Hypothalamus (tissue), 51 donors: Measurements from ENCODE around the gene MPP4.

Experiments
- DNase-seq, 51 donors: peaks; one replicate each; lab custom pipeline; 2025; lab: John Stamatoyannopoulos, UW

The MPP4 gene, protein sequence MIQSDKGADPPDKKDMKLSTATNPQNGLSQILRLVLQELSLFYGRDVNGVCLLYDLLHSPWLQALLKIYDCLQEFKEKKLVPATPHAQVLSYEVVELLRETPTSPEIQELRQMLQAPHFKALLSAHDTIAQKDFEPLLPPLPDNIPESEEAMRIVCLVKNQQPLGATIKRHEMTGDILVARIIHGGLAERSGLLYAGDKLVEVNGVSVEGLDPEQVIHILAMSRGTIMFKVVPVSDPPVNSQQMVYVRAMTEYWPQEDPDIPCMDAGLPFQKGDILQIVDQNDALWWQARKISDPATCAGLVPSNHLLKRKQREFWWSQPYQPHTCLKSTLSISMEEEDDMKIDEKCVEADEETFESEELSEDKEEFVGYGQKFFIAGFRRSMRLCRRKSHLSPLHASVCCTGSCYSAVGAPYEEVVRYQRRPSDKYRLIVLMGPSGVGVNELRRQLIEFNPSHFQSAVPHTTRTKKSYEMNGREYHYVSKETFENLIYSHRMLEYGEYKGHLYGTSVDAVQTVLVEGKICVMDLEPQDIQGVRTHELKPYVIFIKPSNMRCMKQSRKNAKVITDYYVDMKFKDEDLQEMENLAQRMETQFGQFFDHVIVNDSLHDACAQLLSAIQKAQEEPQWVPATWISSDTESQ

DNA sequence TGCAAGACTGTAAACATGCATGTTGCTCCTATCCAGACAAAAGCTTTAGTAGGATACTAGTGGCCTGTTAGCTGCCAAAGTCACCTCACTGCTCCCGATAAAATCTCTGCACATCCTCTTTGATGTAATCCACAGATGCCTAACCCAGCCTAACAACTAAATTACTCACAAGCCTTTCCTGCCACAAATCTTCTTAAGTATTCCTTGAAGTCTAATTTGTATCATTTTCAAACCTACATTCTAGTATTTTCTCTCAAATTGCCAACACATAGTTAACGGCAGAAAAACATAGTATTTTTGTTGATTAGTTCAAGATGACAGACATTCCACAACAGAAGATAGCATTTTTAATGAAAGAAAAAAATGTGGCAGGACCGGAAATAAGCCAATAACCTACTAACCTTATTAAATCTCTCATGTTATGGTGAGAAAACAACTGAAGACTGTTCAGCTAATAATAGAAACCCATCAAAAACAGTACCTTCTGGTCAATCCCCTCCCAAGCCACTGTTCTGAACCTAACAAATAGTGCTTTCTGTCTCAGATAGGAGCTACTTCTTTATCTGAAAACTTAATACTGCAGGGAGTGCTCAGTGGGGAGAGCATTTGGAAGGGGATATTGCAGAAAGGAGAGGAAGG lies at the start of gene MPP4:
Gene MPP4, minus strand, starts transcription at position 57 of the 639 bp plus-strand sequence. CDS start 4,690 bp downstream, outside the sequence.
- no peak for DNase-seq

DNA sequence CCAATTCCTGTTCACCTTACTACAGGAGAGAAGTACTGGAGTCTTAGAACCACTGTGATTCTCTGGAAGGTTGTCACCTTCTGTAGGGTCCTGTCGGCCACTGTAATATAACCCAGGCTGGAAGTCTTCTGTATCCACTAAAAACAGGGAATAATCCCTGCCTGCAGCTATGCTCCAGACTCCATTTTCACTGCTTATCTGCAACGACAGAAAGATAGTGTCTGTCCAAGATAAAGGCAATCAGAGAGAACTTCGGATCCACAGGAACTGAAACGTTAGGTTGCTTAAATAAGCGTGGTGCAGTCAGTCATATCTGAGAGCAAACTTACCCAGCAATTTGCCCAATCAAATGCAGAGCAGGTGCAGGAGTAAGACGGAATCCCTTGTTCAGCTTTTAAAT lies 48.1 kb upstream of the MPP4 start:
- DNase-seq, result no peak

DNA sequence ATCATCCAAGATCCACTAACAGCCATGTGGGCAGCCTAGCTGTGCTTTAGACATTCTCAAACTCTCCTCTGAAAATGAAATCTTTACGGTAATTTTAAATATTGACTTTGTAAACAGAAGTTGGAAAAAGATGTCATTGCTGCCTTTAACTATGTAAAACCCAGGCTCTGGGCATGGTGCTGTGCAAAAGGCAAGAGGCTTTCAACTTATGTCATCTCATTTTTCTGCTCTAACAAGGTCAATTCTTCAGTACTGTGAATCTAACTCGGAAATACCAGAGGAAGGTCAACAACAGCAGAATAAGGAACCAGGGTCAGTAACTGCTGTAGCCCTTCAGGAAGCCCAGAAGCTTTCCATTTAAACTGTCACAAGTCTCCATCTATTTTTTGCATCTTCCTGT lies 37.0 kb upstream of the MPP4 start:
- no peak for DNase-seq

DNA sequence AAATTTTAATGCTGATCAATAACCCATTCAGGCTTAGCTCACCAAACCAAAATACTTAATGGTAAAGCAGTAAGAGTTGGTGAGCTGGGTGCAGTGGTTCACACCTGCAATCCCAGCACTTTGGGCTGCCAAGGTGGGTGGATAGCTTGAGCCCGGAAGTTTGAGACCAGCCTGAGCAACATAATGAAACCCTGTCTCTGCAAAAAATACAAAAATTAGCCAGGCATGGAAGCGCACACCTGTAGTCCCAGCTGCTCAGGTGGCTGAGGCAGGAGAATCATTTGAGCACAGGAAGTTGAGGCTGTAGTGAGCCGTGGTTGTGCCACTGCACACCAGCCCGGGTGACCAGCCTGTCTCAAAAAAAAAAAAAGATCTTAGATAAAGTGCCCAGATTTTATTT lies 35.7 kb upstream of the MPP4 start:
- DNase-seq, result no peak

DNA sequence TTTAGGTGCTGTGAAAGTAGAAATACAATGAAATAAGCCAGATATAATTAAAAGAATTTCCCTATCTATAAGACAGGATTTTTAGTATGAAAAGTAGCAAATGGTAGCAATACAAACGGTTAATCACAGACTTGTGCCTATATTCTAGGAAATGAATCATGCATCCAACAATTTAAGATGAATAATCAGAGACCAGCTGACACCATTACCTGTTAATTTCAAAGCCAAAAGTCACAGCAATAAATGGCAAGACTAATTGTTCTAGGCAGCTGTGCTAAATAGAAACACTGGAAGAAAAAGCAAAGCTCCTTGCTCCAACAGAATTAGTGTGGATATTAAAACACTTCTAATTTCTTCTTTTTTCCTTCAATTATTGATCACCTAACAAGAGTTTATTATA lies 35.1 kb upstream of the MPP4 start:
- DNase-seq, result no peak

DNA sequence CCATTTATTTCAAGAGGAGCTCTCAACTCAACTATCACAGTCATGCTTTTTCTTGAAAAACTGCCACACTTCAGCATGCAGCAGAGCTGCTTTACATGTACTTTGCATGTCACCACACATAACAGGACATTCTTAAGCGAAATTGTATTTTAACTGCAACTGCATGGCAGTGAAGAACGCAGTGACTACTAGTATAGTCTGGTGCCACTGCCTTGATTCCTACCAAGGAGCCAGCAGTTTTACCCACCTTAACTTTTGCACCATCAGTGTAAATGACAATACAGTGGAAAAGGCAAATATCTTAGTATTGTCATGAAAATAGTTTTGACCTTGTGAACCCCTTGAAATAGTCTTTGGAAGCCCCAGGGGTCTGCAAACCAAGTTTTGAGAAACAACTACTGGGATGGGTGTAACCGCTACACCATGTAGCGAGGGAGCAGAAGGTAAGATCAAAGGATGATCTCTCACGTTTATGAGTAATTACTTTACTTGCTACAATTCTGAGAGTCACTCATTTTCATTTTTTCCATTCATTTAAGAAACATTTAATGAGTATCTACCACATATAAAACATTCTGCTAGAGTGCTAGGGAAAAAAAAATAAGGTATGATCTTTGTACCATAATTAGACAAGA lies 32.3 kb upstream of the MPP4 start:
- no peak for DNase-seq

DNA sequence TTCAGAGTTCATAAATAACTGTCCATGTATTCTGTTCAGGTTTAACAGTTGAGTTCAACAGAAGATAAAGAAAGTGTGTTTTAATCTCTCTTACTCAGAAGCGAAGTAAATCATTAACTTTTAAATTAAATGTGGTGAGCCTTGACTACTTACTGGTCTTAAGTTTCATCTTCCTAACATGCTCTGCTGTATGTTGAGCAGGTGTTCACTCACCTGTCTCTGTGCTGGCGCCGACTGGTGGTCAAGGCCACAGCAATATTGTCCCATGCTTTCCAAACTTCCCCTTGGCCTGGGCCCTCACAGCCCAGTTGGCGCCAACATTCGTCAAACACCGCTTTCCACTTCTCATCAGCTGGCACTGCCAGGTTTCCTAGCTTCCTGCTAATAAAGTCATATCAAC lies 17.0 kb upstream of the MPP4 start:
- no peak for DNase-seq

DNA sequence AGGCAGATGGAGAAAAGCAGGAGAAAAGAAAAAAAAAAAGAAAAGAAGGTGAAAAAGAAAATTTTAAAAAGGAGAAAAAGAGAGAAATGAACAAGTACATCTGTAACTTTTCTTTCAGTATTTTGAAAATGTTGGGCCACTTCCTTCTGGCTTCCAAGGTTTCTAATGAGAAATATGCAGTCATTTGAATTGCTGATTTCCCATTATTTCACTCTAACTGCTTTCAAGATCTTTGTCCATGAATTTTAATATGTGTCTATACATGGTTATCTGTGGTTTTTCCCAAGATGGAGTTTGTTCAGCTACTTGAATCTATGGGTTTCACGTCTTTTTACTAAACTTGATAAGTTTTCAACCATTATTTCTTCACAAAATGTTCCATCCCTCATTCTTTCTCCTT lies 14.3 kb upstream of the MPP4 start:
- DNase-seq, result no peak

DNA sequence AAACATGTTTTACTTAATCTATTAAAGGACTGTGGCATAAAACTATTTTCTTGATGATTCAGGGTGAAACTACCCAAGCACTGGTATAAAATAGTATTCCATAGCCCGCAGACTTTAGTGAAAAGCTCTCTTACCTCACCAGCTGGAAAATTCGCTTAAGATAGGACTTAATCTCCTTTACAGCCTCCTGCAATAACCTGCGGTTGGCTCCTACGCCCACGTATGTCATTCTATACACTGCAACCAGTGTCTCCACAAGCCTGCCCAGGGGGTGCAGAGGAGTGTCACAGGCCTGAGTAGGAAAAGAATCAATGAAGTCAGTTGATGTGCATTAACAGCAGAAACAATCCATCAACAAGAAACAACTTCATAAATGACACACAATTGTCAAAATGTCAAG lies 11.3 kb upstream of the MPP4 start:
- DNase-seq, result no peak

DNA sequence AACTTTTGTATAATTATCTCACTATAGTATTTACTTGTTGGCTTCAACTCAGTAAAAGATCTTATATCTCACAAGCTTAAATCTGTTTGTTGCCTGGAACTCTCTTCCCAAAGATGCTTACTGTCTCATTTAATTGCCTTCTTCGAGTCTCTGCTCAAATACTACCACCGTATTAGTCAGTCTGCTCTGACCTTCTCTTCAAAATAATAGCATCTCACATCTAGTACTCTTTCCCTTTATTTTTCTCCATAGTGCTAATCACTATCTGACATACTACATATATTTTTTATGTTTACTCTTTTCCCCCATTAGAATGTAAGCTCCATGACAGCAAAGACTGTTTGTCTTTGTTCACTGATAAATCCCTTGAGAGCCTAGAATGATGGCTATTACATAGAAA lies 10.6 kb upstream of the MPP4 start:
- no peak for DNase-seq

DNA sequence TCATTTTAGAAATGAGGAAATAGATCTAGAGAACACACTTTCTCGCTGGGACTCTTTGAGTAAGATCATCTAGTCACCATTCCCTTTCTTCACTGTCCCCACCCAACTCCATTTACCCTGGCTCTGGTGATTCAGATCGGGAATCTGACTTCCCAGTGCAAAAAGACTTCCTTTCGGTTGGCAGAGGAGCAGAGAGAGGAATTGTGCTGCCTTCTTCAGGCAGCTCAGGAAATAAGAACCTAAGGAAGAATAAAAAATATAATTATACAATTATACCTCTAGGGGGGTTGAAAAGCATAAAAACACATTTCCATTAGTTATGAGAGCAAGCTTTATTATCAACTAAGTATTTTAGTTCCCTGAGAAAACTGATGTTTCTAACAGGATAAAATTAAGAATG lies 9.3 kb upstream of the MPP4 start:
- DNase-seq, result peak in 1 of 51 donors; percentile 1

DNA sequence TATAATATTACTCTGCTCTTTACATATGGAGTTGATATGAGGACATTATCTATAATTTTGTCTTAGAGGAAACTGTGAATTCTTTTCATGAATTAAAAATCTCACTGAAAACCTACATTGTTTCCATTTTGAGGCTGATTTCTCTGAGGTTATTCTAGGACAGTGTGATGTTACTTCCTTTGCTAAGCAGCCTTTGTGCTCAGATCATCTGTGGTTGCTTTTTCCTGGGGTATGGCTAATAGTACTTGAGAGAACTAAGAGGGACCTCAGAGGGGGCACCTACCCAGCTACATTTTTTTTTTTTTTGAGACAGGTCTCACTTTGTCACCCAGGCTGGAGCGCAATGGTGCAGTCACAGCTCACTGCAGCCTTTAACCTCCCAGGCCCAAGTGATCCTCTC lies 8.7 kb upstream of the MPP4 start:
- DNase-seq, result no peak

DNA sequence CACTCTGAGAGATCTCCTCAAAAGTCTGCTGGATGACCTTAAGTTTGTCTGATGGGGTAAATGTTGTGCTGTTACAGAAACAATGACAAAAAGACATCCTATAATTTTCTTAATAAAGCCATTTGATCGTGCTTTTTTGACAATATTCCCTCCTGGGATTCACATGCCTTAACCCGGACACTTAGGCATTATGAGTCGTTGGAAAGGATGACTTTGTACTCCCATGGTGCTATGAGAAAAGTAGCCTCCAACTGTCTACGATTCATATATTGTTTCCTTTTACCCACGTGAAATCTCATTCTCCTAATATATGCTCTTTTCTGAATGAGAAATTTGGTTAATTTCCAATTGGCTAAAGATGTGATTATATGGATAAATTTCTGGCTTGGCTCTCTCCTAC lies 6.1 kb upstream of the MPP4 start:
- no peak for DNase-seq

DNA sequence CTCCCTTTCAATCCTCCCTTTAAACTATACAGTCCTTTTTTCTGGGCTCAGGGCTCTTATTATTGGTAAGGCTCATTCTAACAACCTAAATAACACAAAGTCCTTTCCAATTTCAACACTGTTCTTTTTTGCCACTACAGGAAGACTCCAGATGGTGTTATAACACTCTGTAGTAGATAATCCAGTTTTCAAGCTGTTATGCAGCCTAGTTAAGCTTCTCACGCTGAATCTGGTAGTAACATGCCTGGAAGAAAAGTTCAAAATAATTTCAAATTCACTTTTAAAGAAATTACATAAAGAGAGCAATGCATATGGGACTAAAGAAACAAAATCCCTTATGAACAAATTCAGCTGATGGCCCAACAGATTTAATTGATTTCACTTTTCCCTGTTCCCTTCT lies 3.2 kb upstream of the MPP4 start:
- DNase-seq, result no peak

DNA sequence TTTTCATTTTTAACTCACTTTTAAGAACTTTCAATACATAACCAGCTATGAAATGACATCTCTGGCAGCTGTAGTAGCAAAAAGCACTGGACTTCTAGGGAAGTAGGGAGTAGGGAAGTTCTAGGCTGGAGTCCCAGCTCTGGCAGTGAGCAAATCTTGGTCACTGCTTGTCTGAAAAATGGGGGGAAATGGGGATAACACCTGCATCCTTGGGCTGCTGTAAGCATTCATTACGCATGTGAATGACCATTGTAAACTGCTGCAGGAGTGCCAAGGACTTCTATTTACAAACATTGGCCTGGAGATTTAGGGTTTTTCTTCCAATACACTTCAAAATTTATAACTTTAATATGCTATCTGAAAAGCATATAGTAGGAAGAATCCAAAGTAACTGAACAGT lies 972 bp upstream of the MPP4 start:
- peak in 1 of 51 donors; percentile 0 for DNase-seq

DNA sequence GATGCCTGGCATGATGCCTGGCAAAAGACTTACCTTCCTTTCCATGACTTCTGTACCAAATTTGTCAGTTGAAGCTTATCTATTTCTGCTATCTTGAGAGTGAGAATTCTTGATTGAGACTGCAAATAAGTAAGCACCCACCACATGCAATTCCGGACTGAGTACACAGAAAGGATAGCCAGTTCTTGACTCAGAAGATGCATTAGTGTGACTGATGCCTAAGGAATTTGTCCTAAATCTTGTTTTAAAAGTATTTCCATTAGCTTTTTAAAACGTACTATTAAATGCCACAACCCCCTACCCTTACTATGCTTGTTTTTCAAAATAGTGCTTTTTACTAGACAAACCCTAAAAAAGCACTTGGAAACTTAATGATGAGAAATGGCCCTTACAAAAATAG lies 545 bp downstream of the MPP4 start:
- no peak for DNase-seq

DNA sequence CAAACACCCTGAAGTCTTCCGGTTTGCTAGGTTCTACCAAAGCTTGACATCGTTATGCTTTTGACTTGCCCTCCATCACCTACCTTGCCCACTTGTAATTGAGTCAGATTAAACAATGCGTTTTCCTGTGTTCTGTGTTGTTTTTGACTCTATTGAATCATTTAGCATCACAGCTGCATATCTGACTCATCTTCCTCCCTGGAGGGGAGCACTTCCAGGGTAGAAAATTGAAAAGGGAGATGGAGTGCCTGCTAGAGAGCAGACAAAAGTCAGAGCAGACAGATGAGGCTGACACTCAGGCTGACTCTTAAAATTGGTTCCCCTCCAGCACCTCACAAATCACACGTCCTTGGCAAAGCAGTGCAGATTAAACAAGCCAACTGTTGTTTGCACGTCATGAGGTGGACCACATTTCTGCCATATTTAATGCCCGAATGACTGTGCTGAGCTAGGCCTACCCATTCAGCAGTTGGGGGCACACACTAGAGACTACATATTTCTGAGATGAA lies 2.2 kb downstream of the MPP4 start:
- peak in 3 of 51 donors; percentile 8 to 51 (median 14) for DNase-seq

DNA sequence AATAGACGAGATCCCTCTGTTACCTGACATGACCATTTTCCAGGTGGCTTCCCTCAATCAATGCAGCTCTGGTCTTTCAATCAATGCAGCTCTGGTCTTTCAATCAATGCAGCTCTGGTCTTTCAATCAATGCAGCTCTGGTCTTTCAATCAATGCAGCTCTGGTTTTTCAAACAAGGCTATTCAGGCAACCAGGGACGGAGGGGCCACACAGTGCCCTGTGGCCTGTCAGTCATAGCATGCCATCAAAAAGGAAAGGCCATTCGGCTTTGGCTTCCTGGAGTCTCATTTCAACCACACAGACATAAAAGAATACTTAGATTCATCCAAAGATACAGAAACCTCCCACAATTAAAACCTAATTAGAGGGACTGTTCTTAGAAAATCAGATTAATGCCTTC lies 13.3 kb downstream of the MPP4 start:
- no peak for DNase-seq

DNA sequence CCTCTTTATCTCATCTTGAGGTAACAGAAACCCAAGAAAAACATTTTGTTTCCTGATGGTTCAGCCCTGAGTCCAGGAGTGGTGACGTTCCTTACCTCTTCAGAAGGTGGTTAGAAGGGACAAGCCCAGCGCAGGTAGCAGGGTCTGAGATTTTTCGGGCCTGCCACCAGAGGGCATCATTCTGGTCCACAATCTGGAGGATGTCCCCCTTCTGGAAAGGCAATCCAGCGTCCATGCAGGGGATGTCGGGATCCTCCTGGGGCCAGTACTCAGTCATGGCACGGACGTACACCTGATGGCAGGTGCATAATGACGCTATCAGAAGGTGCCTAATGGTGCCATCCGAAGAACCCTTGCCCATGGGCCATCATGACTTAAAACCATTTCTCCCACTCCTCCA lies 17.7 kb downstream of the MPP4 start:
- no peak for DNase-seq

DNA sequence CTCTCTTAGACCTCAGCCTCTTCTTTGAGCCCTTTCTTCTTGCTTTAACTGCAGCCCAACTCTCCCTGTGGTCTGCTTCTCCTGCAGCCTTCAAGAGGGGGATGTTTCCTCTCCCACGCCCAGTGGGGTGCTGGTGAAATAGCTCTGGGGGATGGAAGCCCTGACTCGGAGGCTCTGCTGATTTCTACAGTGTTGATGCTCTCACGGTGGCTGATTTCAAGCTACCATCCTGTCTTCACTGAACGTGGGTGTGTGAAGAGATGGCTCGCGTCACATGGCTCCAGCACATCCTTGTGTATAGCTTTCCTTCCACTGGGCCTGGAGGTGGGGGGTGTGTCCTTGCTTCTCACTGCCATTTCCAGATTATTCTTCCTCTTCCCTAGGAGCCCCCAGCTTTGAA lies 20.0 kb downstream of the MPP4 start:
- DNase-seq, result peak in 1 of 51 donors; percentile 20

DNA sequence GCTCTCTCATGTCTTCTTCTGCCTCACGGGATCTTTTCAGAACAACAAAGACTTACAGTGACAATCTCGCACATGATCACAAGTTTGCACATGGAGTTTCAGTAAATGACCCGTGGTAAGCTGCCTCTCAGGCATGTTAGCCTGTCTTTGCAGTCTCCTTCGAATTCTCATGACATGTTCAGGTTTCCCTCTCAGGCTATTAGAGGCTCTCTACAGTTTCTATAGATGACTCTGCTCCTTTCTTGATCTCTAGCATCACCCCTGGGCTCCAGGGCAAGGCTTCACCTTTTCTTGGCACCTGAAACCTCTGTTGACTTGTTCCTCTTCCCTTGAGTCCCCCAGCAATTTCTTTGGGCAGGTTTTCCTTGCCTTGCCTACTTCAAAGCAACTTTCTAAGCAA lies 23.0 kb downstream of the MPP4 start:
- no peak for DNase-seq
